Nephron (organoid): ENCODE results near the gene GALE.
"Not testable (repeated sequence)": the region's sequence is repeated elsewhere in the genome, so short reads cannot be mapped to it uniquely, and the experiment has no call there.

Experiments used
- H3K27ac Mint-ChIP-seq, 3 experiments: 2 replicates each; pipeline ENCODE4 v1.8.0; 2020; ENCODE audit warnings: mixed read lengths in 3 of 3, mild to moderate bottlenecking in 2 of 3, moderate library complexity in 1 of 3
- H3K27me3 Mint-ChIP-seq: 2 replicates; pipeline ENCODE4 v1.8.0; 2021; ENCODE audit warnings: low read depth, mild to moderate bottlenecking, moderate library complexity, mixed read lengths
- H3K36me3 Mint-ChIP-seq: 2 replicates; pipeline ENCODE4 v1.8.0; 2020; ENCODE audit warnings: low read depth, mixed read lengths
- H3K4me1 Mint-ChIP-seq: 2 replicates; pipeline ENCODE4 v1.8.0; 2020; ENCODE audit warnings: mixed read lengths
- H3K4me3 Mint-ChIP-seq, 3 experiments: 2 replicates each; pipeline ENCODE4 v1.8.0; 2020; ENCODE audit warnings: mild to moderate bottlenecking in 3 of 3, mixed read lengths in 3 of 3, moderate library complexity in 2 of 3
- H3K9me3 Mint-ChIP-seq: 2 replicates; pipeline ENCODE4 v1.8.0; 2020; ENCODE audit warnings: mixed read lengths
- TF ChIP-seq, protein P1 (sequence below), 3 experiments: fragments of 200-600 bp; sonication (generic); IDR thresholded peaks; one replicate each; pipeline ENCODE4 v1.5.0; 2021; ENCODE audit warnings: antibody characterized with exemption in 3 of 3; ENCODE audit not compliant: unreplicated experiment in 3 of 3

The GALE gene

DNA sequence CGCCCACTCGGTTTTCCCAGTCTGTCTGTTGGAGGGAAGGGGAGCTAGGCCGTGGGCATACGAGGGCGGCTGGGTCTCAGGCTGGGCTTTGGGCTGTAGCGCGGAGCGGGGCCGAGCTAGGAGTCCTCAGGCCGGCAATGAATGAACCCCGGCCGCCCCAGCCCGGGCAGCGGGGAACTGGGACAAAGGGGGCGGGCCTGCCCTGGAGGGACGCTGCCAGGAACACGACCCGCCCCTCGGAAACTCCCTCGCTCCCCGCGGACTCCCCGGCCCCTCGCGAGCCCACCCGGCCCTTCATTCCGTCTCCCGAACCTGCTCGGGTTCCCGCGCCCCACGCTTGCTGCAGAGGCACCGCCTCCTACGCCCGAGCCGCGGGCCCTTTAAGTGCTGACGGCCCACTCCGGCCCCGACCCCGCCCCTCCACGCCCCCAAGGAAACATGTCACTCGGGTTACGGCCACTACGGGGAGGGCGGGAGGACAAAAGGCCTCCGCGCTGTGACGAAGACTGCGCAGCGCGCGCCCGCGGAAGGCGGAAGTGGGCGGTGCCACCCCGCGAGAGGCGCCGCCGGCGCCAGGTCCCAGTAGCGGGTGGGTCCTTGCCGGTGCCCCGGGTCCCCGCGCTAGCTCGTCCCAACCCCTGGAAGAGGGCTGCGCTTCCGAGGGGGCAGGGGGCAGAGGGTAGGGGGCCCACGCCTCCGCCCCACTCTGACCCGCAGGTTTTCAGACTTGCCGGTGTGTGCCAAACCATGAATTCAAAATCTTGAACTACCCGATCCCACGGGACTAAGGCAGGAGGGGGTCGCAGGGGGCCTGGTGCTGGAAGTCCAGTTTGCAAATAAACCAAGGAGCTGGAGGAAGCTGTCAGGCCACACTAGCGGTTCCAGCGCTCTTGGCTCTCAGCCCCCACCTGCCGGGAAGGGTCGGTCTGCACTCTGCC is at the start of gene GALE:
TSS of gene GALE (minus strand) at position 355 of the 938 bp plus-strand sequence. CDS start 1,747 bp downstream, outside the sequence.
- Mint-ChIP-seq H3K9me3 (no peaks in the 10 kb centered on the region), H3K27me3 (peaks cover 3% of the 10 kb centered on the region), H3K4me3 (peak within 1 kb of the TSS; percentile 90 to 94 (median 92)), H3K27ac (peak within 1 kb of the TSS; percentile 63 to 96 (median 92)), H3K4me1 (peaks cover 5% of the 10 kb centered on the region), H3K36me3 (peaks cover 25% of the 10 kb centered on the region)
- TF ChIP-seq, protein P1, sequence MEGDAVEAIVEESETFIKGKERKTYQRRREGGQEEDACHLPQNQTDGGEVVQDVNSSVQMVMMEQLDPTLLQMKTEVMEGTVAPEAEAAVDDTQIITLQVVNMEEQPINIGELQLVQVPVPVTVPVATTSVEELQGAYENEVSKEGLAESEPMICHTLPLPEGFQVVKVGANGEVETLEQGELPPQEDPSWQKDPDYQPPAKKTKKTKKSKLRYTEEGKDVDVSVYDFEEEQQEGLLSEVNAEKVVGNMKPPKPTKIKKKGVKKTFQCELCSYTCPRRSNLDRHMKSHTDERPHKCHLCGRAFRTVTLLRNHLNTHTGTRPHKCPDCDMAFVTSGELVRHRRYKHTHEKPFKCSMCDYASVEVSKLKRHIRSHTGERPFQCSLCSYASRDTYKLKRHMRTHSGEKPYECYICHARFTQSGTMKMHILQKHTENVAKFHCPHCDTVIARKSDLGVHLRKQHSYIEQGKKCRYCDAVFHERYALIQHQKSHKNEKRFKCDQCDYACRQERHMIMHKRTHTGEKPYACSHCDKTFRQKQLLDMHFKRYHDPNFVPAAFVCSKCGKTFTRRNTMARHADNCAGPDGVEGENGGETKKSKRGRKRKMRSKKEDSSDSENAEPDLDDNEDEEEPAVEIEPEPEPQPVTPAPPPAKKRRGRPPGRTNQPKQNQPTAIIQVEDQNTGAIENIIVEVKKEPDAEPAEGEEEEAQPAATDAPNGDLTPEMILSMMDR (IDR thresholded peaks at IDR 0.05; ENCODE audit: unreplicated experiment in 3 of 3): no peak

DNA sequence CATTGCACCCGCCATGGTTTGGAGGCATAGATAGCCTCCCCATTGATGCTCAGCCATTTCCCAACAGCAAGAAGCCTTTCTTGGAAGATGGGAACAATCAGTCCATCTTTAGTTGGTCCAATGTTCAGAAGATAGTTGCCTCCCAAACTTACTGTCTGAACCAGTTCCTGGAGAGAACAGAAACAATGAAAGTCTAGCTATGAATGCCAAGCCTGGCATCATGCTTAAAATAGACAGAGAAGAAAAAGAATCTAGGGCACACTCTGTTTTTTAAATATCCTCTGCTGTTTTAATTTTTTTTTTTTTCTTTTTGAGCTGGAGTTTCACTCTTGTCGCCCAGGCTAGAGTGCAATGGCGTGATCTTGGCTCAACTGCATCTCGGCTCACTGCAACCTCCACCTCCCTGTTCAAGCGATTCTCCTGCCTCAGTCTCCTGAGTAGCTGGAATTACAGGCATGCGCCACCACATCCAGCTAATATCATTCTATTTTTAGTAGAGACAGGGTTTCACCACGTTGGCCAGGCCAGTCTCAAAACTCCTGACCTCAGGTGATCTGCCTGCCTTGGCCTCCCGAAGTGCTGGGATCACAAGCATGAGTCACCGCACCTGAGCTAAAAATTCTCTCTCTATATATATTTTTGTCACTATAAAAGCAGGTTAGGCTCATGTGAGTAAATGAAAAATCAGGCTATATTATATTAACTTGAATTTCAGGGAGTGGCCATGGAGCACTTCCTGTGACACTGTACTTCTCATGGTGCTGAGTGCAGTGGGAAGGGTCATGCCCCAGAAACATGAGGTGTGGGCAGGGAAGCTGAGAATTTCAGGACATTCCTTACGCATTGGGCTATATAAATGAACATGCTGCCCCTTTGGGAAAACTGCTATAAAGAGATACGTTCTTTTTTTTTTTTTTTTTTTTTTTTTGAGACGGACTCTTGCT is 48.4 kb upstream of the GALE start:
- Mint-ChIP-seq H3K4me3 (no peak overlapping the region), H3K9me3 (peaks cover 3% of the 10 kb centered on the region), H3K27ac (no peak overlapping the region), H3K4me1 (no peaks in the 10 kb centered on the region), H3K27me3 (no peaks in the 10 kb centered on the region), H3K36me3 (peaks cover 41% of the 10 kb centered on the region)
- TF ChIP-seq, protein P1 (IDR thresholded peaks at IDR 0.05; ENCODE audit: unreplicated experiment in 3 of 3): no peak

DNA sequence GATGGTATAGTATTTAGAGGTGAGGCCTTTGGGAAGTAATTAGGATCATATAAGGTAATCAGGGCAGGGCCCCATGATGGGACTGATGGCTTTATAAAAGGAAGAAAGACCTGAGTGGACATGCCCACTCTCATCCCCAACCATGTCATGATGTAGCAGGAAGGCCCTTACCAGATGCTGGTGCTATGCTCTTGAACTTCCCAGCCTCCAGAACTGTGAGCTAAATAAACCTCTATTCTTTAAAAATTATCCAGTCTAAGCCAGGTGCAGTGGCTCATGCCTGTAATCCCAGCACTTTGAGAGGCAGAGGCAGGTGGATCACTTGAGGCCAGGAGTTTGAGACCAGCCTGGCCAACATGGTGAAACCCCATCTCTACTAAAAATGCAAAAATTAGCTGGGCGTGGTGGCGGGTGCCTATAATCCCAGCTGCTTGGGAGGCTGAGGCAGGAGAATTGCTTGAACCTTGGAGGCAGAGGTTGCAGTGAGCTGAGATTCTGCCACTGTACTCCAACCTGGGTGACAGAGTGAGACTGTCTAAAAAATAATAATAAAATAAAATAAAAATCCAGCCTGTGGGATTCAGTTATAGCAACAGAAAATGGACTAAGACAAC is 47.0 kb upstream of the GALE start:
- H3K27ac Mint-ChIP-seq, H3K4me3 Mint-ChIP-seq, H3K9me3 Mint-ChIP-seq, H3K4me1 Mint-ChIP-seq, H3K27me3 Mint-ChIP-seq: not testable (repeated sequence)
- peaks cover 37% of the 10 kb centered on the region for H3K36me3 Mint-ChIP-seq

DNA sequence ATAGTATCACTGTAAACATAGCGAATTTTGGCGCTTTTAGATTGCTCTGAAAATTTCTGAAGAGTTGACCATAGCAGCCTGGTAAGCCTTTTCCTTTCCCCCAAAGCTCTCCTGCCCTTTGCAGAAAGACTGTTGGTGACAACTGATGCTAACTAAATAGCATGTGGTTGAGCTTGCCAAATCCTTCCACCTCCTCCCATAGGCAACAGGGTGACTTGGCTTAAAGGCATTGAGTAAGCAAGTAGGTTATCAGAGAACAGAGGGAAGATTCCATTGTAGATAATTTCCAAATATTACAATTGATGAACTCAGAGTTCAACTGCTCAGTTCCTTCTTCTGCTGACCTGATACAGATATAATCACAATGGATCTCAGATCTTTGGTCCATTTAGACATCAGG is 44.6 kb upstream of the GALE start:
- Mint-ChIP-seq H3K9me3 (no peaks in the 10 kb centered on the region), H3K4me1 (no peaks in the 10 kb centered on the region), H3K36me3 (peaks cover 31% of the 10 kb centered on the region), H3K27ac (no peak overlapping the region), H3K4me3 (no peak overlapping the region), H3K27me3 (peaks cover 6% of the 10 kb centered on the region)
- TF ChIP-seq, protein P1 (IDR thresholded peaks at IDR 0.05; ENCODE audit: unreplicated experiment in 3 of 3): no peak

DNA sequence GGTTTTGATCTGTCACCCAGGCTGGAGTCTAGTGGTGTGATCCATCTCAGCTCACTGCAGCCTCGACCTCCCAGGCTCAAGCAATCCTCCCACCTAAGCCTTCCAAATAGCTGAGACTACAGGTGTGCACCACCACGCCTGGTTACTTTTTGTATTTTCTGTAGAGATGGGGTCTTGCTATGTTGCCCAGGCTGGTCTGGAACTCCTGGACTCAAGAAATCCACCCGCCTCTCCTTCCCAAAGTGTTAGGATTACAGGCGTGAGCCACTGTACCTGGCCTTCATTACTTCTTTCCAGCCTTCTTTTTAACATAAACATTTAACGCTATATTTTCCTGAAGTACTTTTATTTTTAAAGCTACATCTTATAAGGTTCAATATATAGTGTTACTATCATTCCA is 43.1 kb upstream of the GALE start:
- H3K4me3 Mint-ChIP-seq: no peak overlapping the region
- TF ChIP-seq, protein P1 (IDR thresholded peaks at IDR 0.05; ENCODE audit: unreplicated experiment in 3 of 3): no peak
- H3K9me3 Mint-ChIP-seq: no peaks in the 10 kb centered on the region
- no peak overlapping the region for H3K27ac Mint-ChIP-seq
- H3K4me1 Mint-ChIP-seq: no peaks in the 10 kb centered on the region
- peaks cover 8% of the 10 kb centered on the region for H3K27me3 Mint-ChIP-seq
- peaks cover 31% of the 10 kb centered on the region for H3K36me3 Mint-ChIP-seq
